A549 (cell line): ENCODE measurements around the gene SLC2A13. TPM values are rescaled to one million over a fixed set of nuclear protein-coding genes. Genes with fewer than 3 reads are reported as not detected.

Source experiments
- ATAC-seq, 2 experiments: fragments of 200-7000 bp in 1 of 2; fragments of >200 bp in 1 of 2; cut with Nextera tagmentation in 1 of 2; cut with Tn5 transposase in 1 of 2; 3 replicates each; pipeline versions ENCODE4 v1.8.0 to v1.9.1; 2018 to 2020; ENCODE audit warnings: mild to moderate bottlenecking in 1 of 2, moderate library complexity in 1 of 2
- CTCF ChIA-PET: fragments of 300-600 bp; sonication (Branson Sonifier 250); formaldehyde crosslinking; extraction: SDS; loops from one replicate; lab custom pipeline; 2021; ENCODE audit warnings: antibody characterized with exemption, inconsistent platforms; lab: Yijun Ruan, JAX
- POLR2A ChIA-PET: fragments of 350-600 bp; formaldehyde crosslinking; extraction: SDS; loops from one replicate; lab custom pipeline; 2021; ENCODE audit warnings: antibody characterized with exemption, inconsistent platforms; lab: Yijun Ruan, JAX
- DNase-seq, 2 experiments: peaks; one replicate each; pipeline versions ENCODE4 v3.0.0 to v3.0.0-alpha.2; 2011 to 2016; ENCODE audit warnings: low read depth in 1 of 2, low spot score in 1 of 2
- FAIRE-seq: peaks from 2 replicates; lab custom pipeline; 2011; peaks lifted over from hg19 to GRCh38; lab: Jason Lieb, UNC
- H3K27ac ChIP-seq, 2 experiments: fragments of >200 bp; sonication (Bioruptor Twin); formaldehyde crosslinking; 3 replicates each; pipeline ENCODE4 v1.5.1; 2016 to 2017
- H3K4me1 ChIP-seq: fragments of >200 bp; sonication (Bioruptor Twin); formaldehyde crosslinking; 3 replicates; pipeline ENCODE4 v1.6.1; 2016
- H3K4me2 ChIP-seq: fragments of >200 bp; sonication (Bioruptor Twin); formaldehyde crosslinking; 3 replicates; pipeline ENCODE4 v1.6.1; 2016
- H3K4me3 ChIP-seq: fragments of >200 bp; sonication (Bioruptor Twin); formaldehyde crosslinking; 3 replicates; pipeline ENCODE4 v1.5.1; 2016
- H3K9me3 ChIP-seq: fragments of >200 bp; sonication (Bioruptor Twin); formaldehyde crosslinking; 3 replicates; pipeline ENCODE4 v1.6.1; 2016
- CBX8 ChIP-seq: fragments of 200-600 bp; sonication (generic); IDR thresholded peaks from 2 replicates; pipeline ENCODE4 v1.6.1; 2016
- CEBPB ChIP-seq, 2 experiments: fragments of >200 bp in 1 of 2; sonication (Bioruptor Twin) in 1 of 2; formaldehyde crosslinking in 1 of 2; IDR thresholded peaks; 2 replicates each; pipeline ENCODE4 v1.6.1; 2012 to 2016
- EHF ChIP-seq: fragments of 250-450 bp; sonication (Bioruptor Pico); IDR thresholded peaks from 2 replicates; pipeline ENCODE4 v1.5.0; 2020; ENCODE audit warnings: mild to moderate bottlenecking
- HDAC2 ChIP-seq: fragments of 200-600 bp; sonication (generic); IDR thresholded peaks from 2 replicates; pipeline ENCODE4 v1.6.1; 2016
- HOXB5 ChIP-seq: fragments of 250-450 bp; sonication (Bioruptor Pico); IDR thresholded peaks from 2 replicates; pipeline ENCODE4 v1.5.0; 2020; ENCODE audit warnings: mild to moderate bottlenecking, moderate library complexity
- NPAS2 ChIP-seq: fragments of 250-450 bp; sonication (Bioruptor Pico); IDR thresholded peaks from 2 replicates; pipeline ENCODE4 v1.8.0; 2022; ENCODE audit warnings: mild to moderate bottlenecking, moderate library complexity, borderline replicate concordance
- PHF8 ChIP-seq: fragments of 200-600 bp; sonication (generic); IDR thresholded peaks from 2 replicates; pipeline ENCODE4 v1.6.1; 2016; ENCODE audit warnings: low read depth, mild to moderate bottlenecking, antibody characterized with exemption, moderate library complexity, borderline replicate concordance
- RAD21 ChIP-seq, 2 experiments: fragments of >200 bp in 1 of 2; sonication (Bioruptor Twin) in 1 of 2; formaldehyde crosslinking in 1 of 2; IDR thresholded peaks in 1 of 2; conservative IDR thresholded peaks in 1 of 2; 2 replicates in 1 of 2; 3 replicates in 1 of 2; pipeline ENCODE4 v1.6.1; 2012 to 2018; ENCODE audit warnings: inconsistent platforms in 1 of 2
- ZC3H11A ChIP-seq: fragments of 450-650 bp; IDR thresholded peaks from 2 replicates; pipeline ENCODE4 v1.6.1; 2014; ENCODE audit warnings: antibody characterized with exemption, mild to moderate bottlenecking
- ZFP36 ChIP-seq: fragments of 450-650 bp; IDR thresholded peaks from 2 replicates; pipeline ENCODE4 v1.6.1; 2014; ENCODE audit warnings: borderline replicate concordance; ENCODE audit not compliant: partially characterized antibody
- WGBS: methylation state at CpG from one replicate; pipeline ENCODE4 v1.1.6; 2017; ENCODE audit errors: missing lambda C conversion rate; 5-methylcytosine and 5-hydroxymethylcytosine counted together
- polyA plus RNA-seq, 4 experiments: library from polyadenylated mRNA; depleted of rRNA in 3 of 4; stranded (reverse); fragments of >200 nt; fragmentation: RNase III in 1 of 4; extraction: RNeasy Plus Mini Kit Qiagen cat#74134 plus additional on column Dnase treatment in 1 of 4; gene quantifications; 2 replicates in 3 of 4; 3 replicates in 1 of 4; pipeline ENCODE4 v1.2.3, GENCODE V29; 2011 to 2017
- TF ChIP-seq, protein P1 (sequence below): fragments of 200-600 bp; sonication (generic); IDR thresholded peaks from 2 replicates; pipeline ENCODE4 v1.6.1; 2016; ENCODE audit warnings: antibody characterized with exemption, mild to moderate bottlenecking, moderate library complexity
- TF ChIP-seq, protein P2 (sequence below): fragments of 450-650 bp; IDR thresholded peaks from 2 replicates; pipeline ENCODE4 v1.6.1; 2014; ENCODE audit warnings: antibody characterized with exemption
- TF ChIP-seq, protein P3 (sequence below): fragments of >200 bp; sonication (Bioruptor Twin); formaldehyde crosslinking; IDR thresholded peaks from 3 replicates; pipeline ENCODE4 v1.5.1; 2016

The SLC2A13 gene
- polyA plus RNA-seq, 2 of the 4 experiments (the other 2 are of a cell fraction), result 4.5 to 8.2 TPM

DNA sequence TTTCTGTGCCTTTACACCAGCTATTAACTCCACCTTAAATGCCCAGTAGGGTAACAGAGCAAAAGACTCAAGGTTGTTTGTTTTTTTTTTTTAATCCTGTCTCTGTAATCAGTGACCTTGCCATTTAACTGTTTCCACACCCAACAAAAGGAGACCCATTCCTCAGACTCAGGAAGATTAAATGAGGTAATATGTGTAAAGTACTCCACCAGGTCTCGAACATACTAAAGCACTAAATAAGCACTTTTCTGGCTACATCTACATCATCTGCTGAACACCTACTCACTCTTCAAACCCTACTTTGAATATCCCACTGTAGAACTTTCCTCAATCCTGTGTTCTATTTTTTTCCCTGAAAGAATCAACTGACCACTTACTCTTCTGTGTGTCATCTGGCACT, 4.1 kb downstream of the SLC2A13 start:
- ChIA-PET CTCF (interaction anchor here (0.6 to 0.8 kb wide), 2 partner anchors 76 to 91 kb away, joined by 4 to 5 read pairs; no protein-coding TSS in a partner anchor), POLR2A (no interaction called here)
- FAIRE-seq (no peak), DNase-seq (no peak), ATAC-seq (no peak)
- Histone ChIP-seq H3K4me2 (no peak overlapping the region), H3K27ac (no peak overlapping the region), H3K4me3 (no peak overlapping the region), H3K9me3 (no peaks in the 10 kb centered on the region), H3K4me1 (peaks cover 8% of the 10 kb centered on the region; the same call in 2 of the 3 replicates)
- WGBS, result 94% methylated on average over 1 of the region's 1 CpG
- no peak for TF ChIP-seq PHF8
- no peak for TF ChIP-seq RAD21 (conservative IDR thresholded peaks at IDR 0.05 in 1 of 2, IDR thresholded peaks at IDR 0.05 in 1 of 2)
- TF ChIP-seq, protein P1, sequence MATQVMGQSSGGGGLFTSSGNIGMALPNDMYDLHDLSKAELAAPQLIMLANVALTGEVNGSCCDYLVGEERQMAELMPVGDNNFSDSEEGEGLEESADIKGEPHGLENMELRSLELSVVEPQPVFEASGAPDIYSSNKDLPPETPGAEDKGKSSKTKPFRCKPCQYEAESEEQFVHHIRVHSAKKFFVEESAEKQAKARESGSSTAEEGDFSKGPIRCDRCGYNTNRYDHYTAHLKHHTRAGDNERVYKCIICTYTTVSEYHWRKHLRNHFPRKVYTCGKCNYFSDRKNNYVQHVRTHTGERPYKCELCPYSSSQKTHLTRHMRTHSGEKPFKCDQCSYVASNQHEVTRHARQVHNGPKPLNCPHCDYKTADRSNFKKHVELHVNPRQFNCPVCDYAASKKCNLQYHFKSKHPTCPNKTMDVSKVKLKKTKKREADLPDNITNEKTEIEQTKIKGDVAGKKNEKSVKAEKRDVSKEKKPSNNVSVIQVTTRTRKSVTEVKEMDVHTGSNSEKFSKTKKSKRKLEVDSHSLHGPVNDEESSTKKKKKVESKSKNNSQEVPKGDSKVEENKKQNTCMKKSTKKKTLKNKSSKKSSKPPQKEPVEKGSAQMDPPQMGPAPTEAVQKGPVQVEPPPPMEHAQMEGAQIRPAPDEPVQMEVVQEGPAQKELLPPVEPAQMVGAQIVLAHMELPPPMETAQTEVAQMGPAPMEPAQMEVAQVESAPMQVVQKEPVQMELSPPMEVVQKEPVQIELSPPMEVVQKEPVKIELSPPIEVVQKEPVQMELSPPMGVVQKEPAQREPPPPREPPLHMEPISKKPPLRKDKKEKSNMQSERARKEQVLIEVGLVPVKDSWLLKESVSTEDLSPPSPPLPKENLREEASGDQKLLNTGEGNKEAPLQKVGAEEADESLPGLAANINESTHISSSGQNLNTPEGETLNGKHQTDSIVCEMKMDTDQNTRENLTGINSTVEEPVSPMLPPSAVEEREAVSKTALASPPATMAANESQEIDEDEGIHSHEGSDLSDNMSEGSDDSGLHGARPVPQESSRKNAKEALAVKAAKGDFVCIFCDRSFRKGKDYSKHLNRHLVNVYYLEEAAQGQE, result no peak
- TF ChIP-seq ZFP36, result no peak
- no peak for TF ChIP-seq CBX8
- no peak for TF ChIP-seq HDAC2
- TF ChIP-seq NPAS2 (CRISPR knock-in tag), result no peak
- no peak for TF ChIP-seq ZC3H11A
- TF ChIP-seq HOXB5 (CRISPR knock-in tag), result no peak
- TF ChIP-seq EHF (CRISPR knock-in tag), result no peak

DNA sequence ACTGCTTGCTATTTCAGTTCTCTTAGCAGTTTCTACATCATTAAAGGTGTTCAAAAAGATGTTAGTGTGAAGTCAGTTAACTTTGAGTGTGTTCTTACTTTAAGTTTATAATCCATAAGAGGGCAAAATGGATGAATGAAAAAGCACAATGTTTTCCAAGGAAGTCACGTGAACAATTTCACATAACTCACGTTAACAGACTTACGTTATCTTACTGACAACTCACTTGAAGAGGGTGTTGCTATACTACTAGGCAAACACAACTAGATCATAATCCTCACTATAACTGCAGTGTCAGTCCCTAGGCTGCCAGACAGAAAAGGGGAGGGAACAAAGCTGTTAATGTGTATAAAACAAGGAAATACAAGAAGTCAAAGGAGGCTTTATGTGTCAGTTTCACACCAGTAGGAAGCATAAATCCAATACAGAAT, 6.4 kb downstream of the SLC2A13 start:
- Histone ChIP-seq H3K4me2 (peak overlapping the region; percentile 30), H3K4me1 (peaks cover 8% of the 10 kb centered on the region; the same call in 2 of the 3 replicates), H3K27ac (no peak overlapping the region), H3K4me3 (no peak overlapping the region), H3K9me3 (no peaks in the 10 kb centered on the region)
- CTCF ChIA-PET, result interaction anchor here (1.7 kb wide), 1 partner anchor 88 kb away, joined by 4 read pairs; no protein-coding TSS in a partner anchor
- peak; percentile 7 to 70 for DNase-seq
- POLR2A ChIA-PET, result no interaction called here
- whole genome bisulfite sequencing, result 25% methylated on average over 3 of the region's 3 CpGs
- ATAC-seq, result peak; percentile 81 to 85; a peak in 4 of 6 replicates
- peak; percentile 73 for FAIRE-seq
- no peak for TF ChIP-seq CBX8
- TF ChIP-seq, protein P2, sequence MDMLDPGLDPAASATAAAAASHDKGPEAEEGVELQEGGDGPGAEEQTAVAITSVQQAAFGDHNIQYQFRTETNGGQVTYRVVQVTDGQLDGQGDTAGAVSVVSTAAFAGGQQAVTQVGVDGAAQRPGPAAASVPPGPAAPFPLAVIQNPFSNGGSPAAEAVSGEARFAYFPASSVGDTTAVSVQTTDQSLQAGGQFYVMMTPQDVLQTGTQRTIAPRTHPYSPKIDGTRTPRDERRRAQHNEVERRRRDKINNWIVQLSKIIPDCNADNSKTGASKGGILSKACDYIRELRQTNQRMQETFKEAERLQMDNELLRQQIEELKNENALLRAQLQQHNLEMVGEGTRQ, result peak; percentile 54; the same call in 1 of the 2 replicates

DNA sequence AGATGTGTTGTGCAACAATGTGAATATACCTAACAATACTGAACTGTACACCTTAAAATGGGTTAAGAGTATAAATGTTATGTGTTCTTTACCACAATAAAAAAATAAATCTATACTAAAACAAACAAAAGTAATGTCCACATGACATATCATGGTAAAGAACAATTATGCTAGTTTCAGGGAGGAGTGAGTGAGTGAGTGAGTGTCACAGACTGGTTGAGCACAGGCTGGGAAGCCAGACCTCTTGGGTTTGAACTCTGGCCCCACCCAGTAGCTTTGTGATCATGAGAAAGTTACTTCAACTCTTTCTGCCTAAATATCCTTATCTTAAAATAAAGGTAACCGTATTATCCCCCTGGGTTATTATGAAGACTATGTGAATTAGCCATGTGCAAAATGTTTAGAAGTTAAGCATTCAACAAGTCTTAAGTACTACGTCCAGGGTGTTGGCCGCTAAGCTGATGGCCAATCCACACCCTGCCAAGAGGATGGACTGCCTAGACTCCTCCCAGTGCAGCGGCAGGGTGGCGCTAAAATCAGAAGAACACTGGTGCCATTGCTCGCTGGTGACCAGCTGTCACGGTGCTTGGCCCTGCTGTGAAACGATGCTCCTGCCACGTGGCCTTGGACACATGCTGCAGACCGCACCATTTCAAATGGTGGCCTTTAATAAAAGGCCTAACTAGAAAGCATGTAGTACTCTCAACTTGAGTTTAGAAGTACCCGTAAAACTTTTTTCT, 7.3 kb downstream of the SLC2A13 start:
- H3K4me3 ChIP-seq, result no peak overlapping the region
- DNase-seq (no peak), FAIRE-seq (peak; percentile 63), ATAC-seq (no peak)
- H3K27ac ChIP-seq, result no peak overlapping the region
- 95% methylated on average over 11 of the region's 11 CpGs for WGBS
- H3K4me2 ChIP-seq, result no peak overlapping the region
- peaks cover 8% of the 10 kb centered on the region; the same call in 2 of the 3 replicates for H3K4me1 ChIP-seq
- ChIA-PET CTCF (interaction anchor here (1.7 kb wide), 1 partner anchor 87 kb away, joined by 4 read pairs; no protein-coding TSS in a partner anchor), POLR2A (no interaction called here)
- H3K9me3 ChIP-seq, result no peaks in the 10 kb centered on the region
- TF ChIP-seq, protein P3, sequence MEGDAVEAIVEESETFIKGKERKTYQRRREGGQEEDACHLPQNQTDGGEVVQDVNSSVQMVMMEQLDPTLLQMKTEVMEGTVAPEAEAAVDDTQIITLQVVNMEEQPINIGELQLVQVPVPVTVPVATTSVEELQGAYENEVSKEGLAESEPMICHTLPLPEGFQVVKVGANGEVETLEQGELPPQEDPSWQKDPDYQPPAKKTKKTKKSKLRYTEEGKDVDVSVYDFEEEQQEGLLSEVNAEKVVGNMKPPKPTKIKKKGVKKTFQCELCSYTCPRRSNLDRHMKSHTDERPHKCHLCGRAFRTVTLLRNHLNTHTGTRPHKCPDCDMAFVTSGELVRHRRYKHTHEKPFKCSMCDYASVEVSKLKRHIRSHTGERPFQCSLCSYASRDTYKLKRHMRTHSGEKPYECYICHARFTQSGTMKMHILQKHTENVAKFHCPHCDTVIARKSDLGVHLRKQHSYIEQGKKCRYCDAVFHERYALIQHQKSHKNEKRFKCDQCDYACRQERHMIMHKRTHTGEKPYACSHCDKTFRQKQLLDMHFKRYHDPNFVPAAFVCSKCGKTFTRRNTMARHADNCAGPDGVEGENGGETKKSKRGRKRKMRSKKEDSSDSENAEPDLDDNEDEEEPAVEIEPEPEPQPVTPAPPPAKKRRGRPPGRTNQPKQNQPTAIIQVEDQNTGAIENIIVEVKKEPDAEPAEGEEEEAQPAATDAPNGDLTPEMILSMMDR, result no peak
- TF ChIP-seq ZC3H11A (no peak), CEBPB (IDR thresholded peaks at IDR 0.05) (no peak), EHF (CRISPR knock-in tag) (no peak)
